HUES48 (cell line): ENCODE measurements around the gene ISCA2.

Experiments used
- H3K27ac ChIP-seq: one replicate; pipeline ENCODE4 v1.7.0; 2013; ENCODE audit warnings: low read depth, low read length, inconsistent platforms
- H3K27me3 ChIP-seq: 2 replicates; pipeline ENCODE4 v1.6.1; 2013; ENCODE audit warnings: mild to moderate bottlenecking, low read length; ENCODE audit not compliant: control insufficient read depth, insufficient read depth
- H3K36me3 ChIP-seq: 2 replicates; pipeline ENCODE4 v1.6.1; 2013; ENCODE audit warnings: low read length; ENCODE audit not compliant: control insufficient read depth, insufficient read depth
- H3K4me1 ChIP-seq: 2 replicates; pipeline ENCODE4 v1.6.1; 2013; ENCODE audit warnings: mild to moderate bottlenecking, low read length; ENCODE audit not compliant: control insufficient read depth, insufficient read depth
- H3K4me3 ChIP-seq: 2 replicates; pipeline ENCODE4 v1.5.1; 2013; ENCODE audit warnings: mild to moderate bottlenecking, low read depth, low read length
- H3K9ac ChIP-seq: 2 replicates; pipeline ENCODE4 v1.6.1; 2013; ENCODE audit warnings: mild to moderate bottlenecking, low read depth, low read length, moderate library complexity
- H3K9me3 ChIP-seq: 2 replicates; pipeline ENCODE4 v1.6.1; 2013; ENCODE audit warnings: low read length; ENCODE audit not compliant: control insufficient read depth, insufficient read depth

ISCA2 gene

GRCh38 chr14:74502236-74503019 is 8.9 kb downstream of the ISCA2 start:
- Histone ChIP-seq H3K9me3 (no peaks in the 10 kb centered on the region), H3K36me3 (no peaks in the 10 kb centered on the region), H3K27ac (no peak overlapping the region)

DNA sequence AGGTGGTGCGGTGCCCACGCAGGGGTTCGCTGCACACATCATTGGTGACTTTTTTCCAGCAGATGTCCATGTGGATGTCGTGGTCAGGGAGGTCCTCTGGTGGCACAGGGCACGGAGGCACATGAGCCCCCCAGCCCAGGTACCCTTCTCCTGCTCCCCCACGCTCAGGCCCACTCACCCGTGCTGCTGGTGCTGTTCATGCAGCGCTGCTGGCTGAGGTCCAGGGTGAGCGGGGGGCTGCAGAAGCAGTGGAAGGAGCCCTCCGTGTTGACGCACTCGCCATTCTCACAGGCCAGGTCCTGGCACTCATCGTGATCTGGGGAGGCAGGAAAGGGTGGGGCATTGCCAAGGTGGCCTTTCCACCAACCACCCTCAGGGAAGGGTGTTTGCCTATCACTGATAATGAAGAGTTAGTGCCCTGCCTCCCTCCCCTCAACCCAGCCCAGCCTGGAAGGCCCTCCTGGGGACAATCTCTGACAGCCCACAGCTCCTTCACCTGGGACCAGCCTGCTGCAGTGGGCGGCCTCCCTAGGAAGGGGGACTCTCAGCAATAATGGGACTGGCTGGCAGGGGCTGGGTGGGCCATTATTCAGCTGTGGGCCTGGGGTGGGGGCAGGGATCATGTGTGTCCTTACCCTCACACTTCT is 9.8 kb downstream of the ISCA2 start:
- Histone ChIP-seq H3K4me1 (peaks cover 19% of the 10 kb centered on the region), H3K27ac (no peak overlapping the region), H3K36me3 (no peaks in the 10 kb centered on the region), H3K9me3 (no peaks in the 10 kb centered on the region), H3K9ac (no peak overlapping the region), H3K4me3 (no peak overlapping the region), H3K27me3 (no peaks in the 10 kb centered on the region)

More at GRCh38 chr14:74502236-74503019, 8.9 kb downstream of the ISCA2 start:
- no peak overlapping the region for H3K9ac ChIP-seq
- peaks cover 19% of the 10 kb centered on the region for H3K4me1 ChIP-seq
- H3K27me3 ChIP-seq: no peaks in the 10 kb centered on the region
- no peak overlapping the region for H3K4me3 ChIP-seq

DNA sequence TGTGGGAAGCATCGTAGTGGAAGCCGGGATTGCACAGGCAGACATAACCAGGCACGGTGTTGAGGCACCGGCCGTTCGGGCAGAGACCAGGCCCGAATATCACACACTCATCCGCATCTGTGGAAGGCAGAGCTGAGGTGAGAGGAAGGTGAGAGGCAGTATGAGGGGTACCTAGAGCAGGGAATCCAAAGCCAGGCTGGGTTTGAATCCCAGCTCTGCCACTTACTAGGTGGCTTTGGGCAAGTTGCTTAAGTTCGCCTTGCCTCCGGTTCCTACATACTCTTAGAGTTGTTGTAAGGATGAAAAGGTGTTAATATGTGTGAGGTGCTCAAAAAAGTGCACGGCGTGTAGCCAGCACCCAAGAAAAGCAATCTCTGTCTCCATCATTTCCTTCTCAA is 10.4 kb downstream of the ISCA2 start:
- Histone ChIP-seq H3K4me1 (peaks cover 19% of the 10 kb centered on the region), H3K36me3 (no peaks in the 10 kb centered on the region), H3K9ac (no peak overlapping the region), H3K27ac (no peak overlapping the region), H3K27me3 (no peaks in the 10 kb centered on the region), H3K4me3 (no peak overlapping the region), H3K9me3 (no peaks in the 10 kb centered on the region)

- Histone ChIP-seq H3K4me3 (no peak overlapping the region), H3K27me3 (no peaks in the 10 kb centered on the region), H3K9me3 (no peaks in the 10 kb centered on the region), H3K36me3 (no peaks in the 10 kb centered on the region), H3K4me1 (peaks cover 19% of the 10 kb centered on the region), H3K27ac (no peak overlapping the region), H3K9ac (no peak overlapping the region)
Measured at GRCh38 chr14:74504412-74504811, 10.8 kb downstream of the ISCA2 start.

GRCh38 chr14:74504874-74505720 is 11.5 kb downstream of the ISCA2 start:
- Histone ChIP-seq H3K4me3 (no peak overlapping the region), H3K9ac (no peak overlapping the region), H3K9me3 (no peaks in the 10 kb centered on the region), H3K4me1 (peaks cover 22% of the 10 kb centered on the region), H3K36me3 (no peaks in the 10 kb centered on the region), H3K27me3 (no peaks in the 10 kb centered on the region), H3K27ac (no peak overlapping the region)

- Histone ChIP-seq H3K27me3 (no peaks in the 10 kb centered on the region), H3K4me1 (peaks cover 22% of the 10 kb centered on the region), H3K4me3 (no peak overlapping the region), H3K9me3 (no peaks in the 10 kb centered on the region), H3K9ac (no peak overlapping the region), H3K27ac (no peak overlapping the region), H3K36me3 (no peaks in the 10 kb centered on the region)
Measured at GRCh38 chr14:74505831-74506230, 12.3 kb downstream of the ISCA2 start.

GRCh38 chr14:74506411-74506851 is 12.9 kb downstream of the ISCA2 start:
- Histone ChIP-seq H3K4me1 (peaks cover 18% of the 10 kb centered on the region), H3K9me3 (no peaks in the 10 kb centered on the region), H3K27me3 (no peaks in the 10 kb centered on the region), H3K4me3 (no peak overlapping the region), H3K36me3 (no peaks in the 10 kb centered on the region), H3K9ac (no peak overlapping the region), H3K27ac (no peak overlapping the region)

- Histone ChIP-seq H3K27me3 (no peaks in the 10 kb centered on the region), H3K4me1 (peaks cover 12% of the 10 kb centered on the region), H3K9me3 (no peaks in the 10 kb centered on the region), H3K9ac (no peak overlapping the region), H3K36me3 (no peaks in the 10 kb centered on the region), H3K4me3 (no peak overlapping the region), H3K27ac (no peak overlapping the region)
Measured at GRCh38 chr14:74507085-74507484, 13.5 kb downstream of the ISCA2 start.

- Histone ChIP-seq H3K4me3 (no peak overlapping the region), H3K9ac (no peak overlapping the region), H3K36me3 (no peaks in the 10 kb centered on the region), H3K27me3 (no peaks in the 10 kb centered on the region), H3K9me3 (no peaks in the 10 kb centered on the region), H3K27ac (no peak overlapping the region), H3K4me1 (peaks cover 12% of the 10 kb centered on the region)
Measured at GRCh38 chr14:74507840-74508239, 14.3 kb downstream of the ISCA2 start.

DNA sequence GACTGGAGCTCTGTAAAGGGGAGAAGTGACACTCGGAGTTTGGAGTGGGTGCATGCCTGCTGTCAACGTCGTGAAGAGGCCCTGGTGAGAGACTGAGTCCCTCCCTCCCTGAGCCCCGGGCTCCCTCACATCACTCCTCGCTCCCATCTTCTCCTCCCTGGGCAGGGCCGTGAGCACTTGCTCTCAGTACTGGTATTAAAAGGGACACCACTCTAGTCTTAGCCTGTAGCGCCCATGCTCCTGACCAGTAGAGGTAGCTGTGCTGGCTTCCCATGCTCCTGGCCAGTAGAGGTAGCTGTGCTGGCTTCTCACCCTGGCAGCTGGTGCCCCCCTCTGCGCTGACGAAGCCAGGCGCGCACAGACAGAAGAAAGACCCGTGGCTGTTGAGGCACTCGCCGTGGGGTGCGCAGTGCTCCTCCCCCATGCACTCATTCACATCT is 14.7 kb downstream of the ISCA2 start:
- H3K36me3 ChIP-seq: no peaks in the 10 kb centered on the region
- no peaks in the 10 kb centered on the region for H3K9me3 ChIP-seq
- peaks cover 12% of the 10 kb centered on the region for H3K4me1 ChIP-seq
- no peak overlapping the region for H3K27ac ChIP-seq
- H3K4me3 ChIP-seq: no peak overlapping the region
- no peaks in the 10 kb centered on the region for H3K27me3 ChIP-seq
- H3K9ac ChIP-seq: no peak overlapping the region
